A375 (cell line): Measurements from ENCODE around the gene MCM5. TPM values are rescaled to one million over a fixed set of nuclear protein-coding genes. Genes with fewer than 3 reads are reported as not detected.

ENCODE experiments used
- total RNA-seq: library from RNA; depleted of rRNA; stranded (reverse); fragments of >200 nt; shearing (Covaris generic); gene quantifications from 2 replicates; pipeline ENCODE4 v1.2.3, GENCODE V29; 2014; rRNA removed

Gene MCM5
- total RNA-seq, result 84.6 and 111 TPM in 2 replicates

GRCh38 chr22:35399678-35400500 lies at the start of gene MCM5:
Gene MCM5 (plus strand): TSS chr22:35400140. CDS start chr22:35400439, 299 bp downstream.

GRCh38 chr22:35380537-35381423 lies 19.2 kb upstream of the MCM5 start, which contains the start of gene HMOX1:
Gene HMOX1 (plus strand): TSS chr22:35381096. CDS start chr22:35381174, 78 bp downstream.

Other genes starting within 250 kb of the MCM5 start
- 18.1 and 25.7 TPM in 2 replicates for gene HMGXB4, start 142.6 kb upstream of the MCM5 start, total RNA-seq
- gene TOM1, start 100.2 kb upstream of the MCM5 start, total RNA-seq, result 17.9 and 19.0 TPM in 2 replicates
- gene HMOX1, start 19.0 kb upstream of the MCM5 start, total RNA-seq, result 6.5 and 7.7 TPM in 2 replicates
- 0.16 TPM in 1 of 2 replicates, not detected in the other for gene RASD2, start 140.7 kb downstream of the MCM5 start, total RNA-seq
- gene MB, start 217.2 kb downstream of the MCM5 start, total RNA-seq, result not detected in 2 replicates
- gene APOL6, start 248.3 kb downstream of the MCM5 start, total RNA-seq, result 10.8 and 11.3 TPM in 2 replicates